ENCODE data around the gene SCN9A. TPM values are rescaled to one million over a fixed set of nuclear protein-coding genes. Genes with fewer than 3 reads are reported as not detected.

SCN9A gene
- total RNA-seq, 1 experiment from 2014 or later: 0.07 TPM

DNA sequence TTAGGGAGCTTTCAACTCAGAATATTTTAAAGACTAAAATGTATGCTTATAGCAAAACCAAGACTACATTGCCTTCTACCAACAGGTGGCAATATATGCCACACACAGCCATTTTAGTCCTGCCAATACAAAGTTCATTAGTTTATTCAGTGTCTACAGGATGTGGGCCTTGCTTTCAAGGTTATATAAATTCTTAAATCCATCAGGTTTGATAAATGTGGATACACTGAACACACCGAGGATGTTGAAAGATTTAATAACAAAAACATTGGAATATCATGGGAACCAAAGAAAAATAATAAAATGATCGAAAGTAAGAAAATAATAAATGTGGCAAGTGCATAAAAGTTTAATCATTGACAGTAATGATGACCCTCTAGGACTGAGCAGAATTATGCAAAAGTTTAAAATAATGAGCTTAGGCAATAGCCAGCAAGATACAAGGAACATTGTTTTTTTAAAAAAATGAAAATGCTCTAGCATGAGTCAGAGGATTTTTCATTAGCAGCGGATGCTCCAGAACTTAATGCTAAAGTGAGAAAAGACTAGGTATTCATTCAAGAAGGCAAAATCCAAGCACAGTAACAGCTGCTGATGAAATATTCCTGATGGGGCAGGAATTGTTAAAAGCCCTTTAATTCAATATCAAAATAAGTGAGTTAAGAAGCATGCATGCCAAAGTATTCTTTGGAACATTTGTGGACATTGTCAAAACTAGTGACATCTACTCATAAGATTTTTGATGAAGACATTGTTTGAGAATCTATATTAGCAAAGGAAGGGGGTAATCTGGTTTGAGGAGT lies 14.2 kb downstream of the SCN9A start:
- DNase-seq (ENCODE audit: low read depth, low spot score): peak; percentile 26
- peak; percentile 75 for ATAC-seq

More for the DNA sequence above, 14.2 kb downstream of the SCN9A start:
- Histone ChIP-seq H3K27ac (ENCODE audit: low read depth, low read length) (no peak overlapping the region), H3K9me3 (ENCODE audit: control insufficient read depth in 1 of 2, insufficient read depth in 1 of 2, low read depth in 1 of 2, low read length in 2 of 2) (no peaks in the 10 kb centered on the region), H3K4me3 (replicated peaks in 1 of 2; ENCODE audit: low read depth in 1 of 2, low read length in 2 of 2) (no peak overlapping the region), H3K27me3 (ENCODE audit: insufficient read depth, low read length) (peaks cover 13% of the 10 kb centered on the region; the same call in 1 of the 2 replicates), H3K4me1 (ENCODE audit: control insufficient read depth in 1 of 2, insufficient read depth in 2 of 2, low read length in 2 of 2) (no peaks in the 10 kb centered on the region), H4K20me1 (ENCODE audit: insufficient read depth) (no peaks in the 10 kb centered on the region), H3K79me2 (ENCODE audit: insufficient read depth, low read length) (no peaks in the 10 kb centered on the region), H3K9me2 (ENCODE audit: insufficient read depth) (no peaks in the 10 kb centered on the region), H3K4me2 (ENCODE audit: low read length) (no peak overlapping the region), H2AFZ (ENCODE audit: low read depth, low read length, poor library complexity, severe bottlenecking) (no peak overlapping the region), H3K9ac (ENCODE audit: low read length) (no peak overlapping the region), H3K36me3 (ENCODE audit: control insufficient read depth in 1 of 2, insufficient read depth in 2 of 2, low read length in 2 of 2) (no peaks in the 10 kb centered on the region)
- ChIA-PET RAD21 (ENCODE audit: low non-redundant PET in 1 of 2, low total read pairs in 2 of 2, uncharacterized antibody in 2 of 2, unreplicated experiment in 2 of 2) (interaction anchor here (0.9 to 1.0 kb wide), 2 partner anchors 58 kb away, joined by 3 to 4 read pairs; no protein-coding TSS in a partner anchor), POLR2A (no interaction called here), CTCF (interaction anchor here (0.5 to 1.7 kb wide), 10 partner anchors 13 to 115 kb away, joined by 3 to 13 read pairs (median 4); no protein-coding TSS in a partner anchor)
- intact Hi-C loops (cut with micrococcal nuclease): loop anchor here (1.0 to 5.0 kb wide), 2 partner anchors 58 to 156 kb away; no protein-coding TSS in a partner anchor
- peak; percentile 39 for TF ChIP-seq YY1 (IDR thresholded peaks at IDR 0.05; ENCODE audit: extremely low read depth, insufficient replicate concordance, low read depth, low read length)
- TF ChIP-seq, protein P1, sequence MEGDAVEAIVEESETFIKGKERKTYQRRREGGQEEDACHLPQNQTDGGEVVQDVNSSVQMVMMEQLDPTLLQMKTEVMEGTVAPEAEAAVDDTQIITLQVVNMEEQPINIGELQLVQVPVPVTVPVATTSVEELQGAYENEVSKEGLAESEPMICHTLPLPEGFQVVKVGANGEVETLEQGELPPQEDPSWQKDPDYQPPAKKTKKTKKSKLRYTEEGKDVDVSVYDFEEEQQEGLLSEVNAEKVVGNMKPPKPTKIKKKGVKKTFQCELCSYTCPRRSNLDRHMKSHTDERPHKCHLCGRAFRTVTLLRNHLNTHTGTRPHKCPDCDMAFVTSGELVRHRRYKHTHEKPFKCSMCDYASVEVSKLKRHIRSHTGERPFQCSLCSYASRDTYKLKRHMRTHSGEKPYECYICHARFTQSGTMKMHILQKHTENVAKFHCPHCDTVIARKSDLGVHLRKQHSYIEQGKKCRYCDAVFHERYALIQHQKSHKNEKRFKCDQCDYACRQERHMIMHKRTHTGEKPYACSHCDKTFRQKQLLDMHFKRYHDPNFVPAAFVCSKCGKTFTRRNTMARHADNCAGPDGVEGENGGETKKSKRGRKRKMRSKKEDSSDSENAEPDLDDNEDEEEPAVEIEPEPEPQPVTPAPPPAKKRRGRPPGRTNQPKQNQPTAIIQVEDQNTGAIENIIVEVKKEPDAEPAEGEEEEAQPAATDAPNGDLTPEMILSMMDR (IDR thresholded peaks at IDR 0.05 in 2 of 3, conservative IDR thresholded peaks at IDR 0.05 in 1 of 3; ENCODE audit: borderline replicate concordance in 1 of 3, insufficient read depth in 1 of 3, low read depth in 2 of 3, low read length in 2 of 3): peak; percentile 46 to 63 (median 62)
- TF ChIP-seq RAD21 (IDR thresholded peaks at IDR 0.05; ENCODE audit: low read depth): peak; percentile 53
- TF ChIP-seq, protein P2, sequence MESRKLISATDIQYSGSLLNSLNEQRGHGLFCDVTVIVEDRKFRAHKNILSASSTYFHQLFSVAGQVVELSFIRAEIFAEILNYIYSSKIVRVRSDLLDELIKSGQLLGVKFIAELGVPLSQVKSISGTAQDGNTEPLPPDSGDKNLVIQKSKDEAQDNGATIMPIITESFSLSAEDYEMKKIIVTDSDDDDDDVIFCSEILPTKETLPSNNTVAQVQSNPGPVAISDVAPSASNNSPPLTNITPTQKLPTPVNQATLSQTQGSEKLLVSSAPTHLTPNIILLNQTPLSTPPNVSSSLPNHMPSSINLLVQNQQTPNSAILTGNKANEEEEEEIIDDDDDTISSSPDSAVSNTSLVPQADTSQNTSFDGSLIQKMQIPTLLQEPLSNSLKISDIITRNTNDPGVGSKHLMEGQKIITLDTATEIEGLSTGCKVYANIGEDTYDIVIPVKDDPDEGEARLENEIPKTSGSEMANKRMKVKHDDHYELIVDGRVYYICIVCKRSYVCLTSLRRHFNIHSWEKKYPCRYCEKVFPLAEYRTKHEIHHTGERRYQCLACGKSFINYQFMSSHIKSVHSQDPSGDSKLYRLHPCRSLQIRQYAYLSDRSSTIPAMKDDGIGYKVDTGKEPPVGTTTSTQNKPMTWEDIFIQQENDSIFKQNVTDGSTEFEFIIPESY (IDR thresholded peaks at IDR 0.05; ENCODE audit: extremely low read depth, insufficient replicate concordance, low read length): no peak
- no TSS peak for BruUV-seq (replicated peaks)
